GM23338 (cell line): ENCODE results near the gene GOSR2.

Experiments used
- CREB1 ChIP-seq: fragments of 250-450 bp; sonication (Bioruptor Pico); IDR thresholded peaks from 2 replicates; pipeline ENCODE4 v1.5.0; 2020; ENCODE audit warnings: low read depth, mild to moderate bottlenecking, moderate library complexity
- EZH2 ChIP-seq: fragments of 200-600 bp; sonication (generic); IDR thresholded peaks from one replicate; pipeline ENCODE4 v1.8.0; 2017; ENCODE audit warnings: antibody characterized with exemption, mild to moderate bottlenecking, low read depth; ENCODE audit not compliant: unreplicated experiment
- EZH2phosphoT487 ChIP-seq: fragments of 200-600 bp; sonication (generic); IDR thresholded peaks from one replicate; pipeline ENCODE4 v1.8.1; 2018; ENCODE audit warnings: antibody characterized with exemption; ENCODE audit not compliant: unreplicated experiment
- TF ChIP-seq, protein P1 (sequence below), 2 experiments: fragments of 200-600 bp in 1 of 2; sonication (generic) in 1 of 2; conservative IDR thresholded peaks; 2 replicates each; pipeline versions ENCODE4 v1.5.1 to v1.6.1; 2016 to 2017; ENCODE audit warnings: antibody characterized with exemption in 2 of 2, low read depth in 2 of 2, mild to moderate bottlenecking in 2 of 2, moderate library complexity in 1 of 2

- TF ChIP-seq, protein P1, sequence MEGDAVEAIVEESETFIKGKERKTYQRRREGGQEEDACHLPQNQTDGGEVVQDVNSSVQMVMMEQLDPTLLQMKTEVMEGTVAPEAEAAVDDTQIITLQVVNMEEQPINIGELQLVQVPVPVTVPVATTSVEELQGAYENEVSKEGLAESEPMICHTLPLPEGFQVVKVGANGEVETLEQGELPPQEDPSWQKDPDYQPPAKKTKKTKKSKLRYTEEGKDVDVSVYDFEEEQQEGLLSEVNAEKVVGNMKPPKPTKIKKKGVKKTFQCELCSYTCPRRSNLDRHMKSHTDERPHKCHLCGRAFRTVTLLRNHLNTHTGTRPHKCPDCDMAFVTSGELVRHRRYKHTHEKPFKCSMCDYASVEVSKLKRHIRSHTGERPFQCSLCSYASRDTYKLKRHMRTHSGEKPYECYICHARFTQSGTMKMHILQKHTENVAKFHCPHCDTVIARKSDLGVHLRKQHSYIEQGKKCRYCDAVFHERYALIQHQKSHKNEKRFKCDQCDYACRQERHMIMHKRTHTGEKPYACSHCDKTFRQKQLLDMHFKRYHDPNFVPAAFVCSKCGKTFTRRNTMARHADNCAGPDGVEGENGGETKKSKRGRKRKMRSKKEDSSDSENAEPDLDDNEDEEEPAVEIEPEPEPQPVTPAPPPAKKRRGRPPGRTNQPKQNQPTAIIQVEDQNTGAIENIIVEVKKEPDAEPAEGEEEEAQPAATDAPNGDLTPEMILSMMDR (conservative IDR thresholded peaks at IDR 0.05; ENCODE audit: low read depth in 2 of 2) = no peak
- no peak for TF ChIP-seq CREB1 (CRISPR knock-in tag)
- TF ChIP-seq EZH2 = no peak
- TF ChIP-seq EZH2phosphoT487 = no peak
These were observed 11.6 kb upstream of the GOSR2 start for GRCh38 chr17:46911311-46911710.
